ENCODE results near the gene SLC39A13.

GRCh38 chr11:47384498-47384897 lies 23.9 kb upstream of the SLC39A13 start:
- TF ChIP-seq CTCF (conservative IDR thresholded peaks at IDR 0.05; ENCODE audit: low read depth, low read length) (no peak), EZH2 (IDR thresholded peaks at IDR 0.05; ENCODE audit: low read length, unreplicated experiment) (no peak)
